Ovary (tissue), 3 donors: ENCODE data around the gene APOA4.

Experiments used
- EP300 ChIP-seq: sonication (generic); formaldehyde crosslinking; IDR thresholded peaks from one replicate; pipeline ENCODE4 v1.6.1; 2017; ENCODE audit warnings: antibody characterized with exemption
- TF ChIP-seq, protein P1 (sequence below), 3 donors: fragments of 450-650 bp in 2 of 3; fragments of 200-600 bp in 1 of 3; IDR thresholded peaks; one replicate each; pipeline versions ENCODE4 v1.5.1 to v1.8.0; 2016 to 2022; ENCODE audit warnings: antibody characterized with exemption in 3 of 3, mild to moderate bottlenecking in 1 of 3
- donor health status: DM: no; HTN: no; CAD: no.

DNA sequence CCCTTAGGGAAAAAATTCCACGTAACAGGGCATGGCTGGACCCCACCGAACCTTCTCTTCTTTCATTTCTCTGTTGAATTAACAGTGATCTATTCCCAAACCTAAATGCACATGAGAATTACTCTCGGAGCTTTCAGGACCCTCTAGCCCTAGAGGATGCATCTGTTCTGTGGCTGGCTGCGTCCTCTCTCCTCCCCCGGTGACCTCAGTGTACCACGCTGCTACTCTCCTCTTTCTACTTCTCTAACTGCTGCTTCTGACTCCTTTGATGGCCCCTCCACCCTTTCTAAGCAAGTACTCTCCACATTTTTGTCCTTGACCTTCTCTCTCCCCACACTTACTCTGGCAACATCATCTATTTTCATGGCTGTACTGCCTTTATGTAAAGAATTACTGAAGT is 26.4 kb upstream of the APOA4 start:
- TF ChIP-seq, protein P1, sequence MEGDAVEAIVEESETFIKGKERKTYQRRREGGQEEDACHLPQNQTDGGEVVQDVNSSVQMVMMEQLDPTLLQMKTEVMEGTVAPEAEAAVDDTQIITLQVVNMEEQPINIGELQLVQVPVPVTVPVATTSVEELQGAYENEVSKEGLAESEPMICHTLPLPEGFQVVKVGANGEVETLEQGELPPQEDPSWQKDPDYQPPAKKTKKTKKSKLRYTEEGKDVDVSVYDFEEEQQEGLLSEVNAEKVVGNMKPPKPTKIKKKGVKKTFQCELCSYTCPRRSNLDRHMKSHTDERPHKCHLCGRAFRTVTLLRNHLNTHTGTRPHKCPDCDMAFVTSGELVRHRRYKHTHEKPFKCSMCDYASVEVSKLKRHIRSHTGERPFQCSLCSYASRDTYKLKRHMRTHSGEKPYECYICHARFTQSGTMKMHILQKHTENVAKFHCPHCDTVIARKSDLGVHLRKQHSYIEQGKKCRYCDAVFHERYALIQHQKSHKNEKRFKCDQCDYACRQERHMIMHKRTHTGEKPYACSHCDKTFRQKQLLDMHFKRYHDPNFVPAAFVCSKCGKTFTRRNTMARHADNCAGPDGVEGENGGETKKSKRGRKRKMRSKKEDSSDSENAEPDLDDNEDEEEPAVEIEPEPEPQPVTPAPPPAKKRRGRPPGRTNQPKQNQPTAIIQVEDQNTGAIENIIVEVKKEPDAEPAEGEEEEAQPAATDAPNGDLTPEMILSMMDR (IDR thresholded peaks at IDR 0.05): no peak
- no peak for TF ChIP-seq EP300
